Lower leg skin (tissue), 4 donors: ENCODE data around the gene ZNF22. TPM values are rescaled to one million over a fixed set of nuclear protein-coding genes. Genes with fewer than 3 reads are reported as not detected.

Source experiments
- DNase-seq, 2 donors: peaks; one replicate each; pipeline ENCODE4 v3.0.0-alpha.2; 2019; ENCODE audit warnings: low spot score in 2 of 2
- H3K4me3 ChIP-seq: fragments of 200-600 bp; sonication (generic); 2 replicates; pipeline ENCODE4 v1.5.1; 2017; ENCODE audit warnings: mild to moderate bottlenecking, low read depth; ENCODE audit not compliant: poor library complexity, severe bottlenecking
- CTCF ChIP-seq, 3 donors: fragments of 450-650 bp; IDR thresholded peaks; one replicate each; pipeline ENCODE4 v1.5.1; 2016; ENCODE audit warnings: antibody characterized with exemption in 3 of 3, mild to moderate bottlenecking in 3 of 3, moderate library complexity in 2 of 3
- POLR2A ChIP-seq, 2 donors: fragments of 450-650 bp; IDR thresholded peaks; one replicate each; pipeline ENCODE4 v1.6.1; 2016 to 2017; ENCODE audit warnings: antibody characterized with exemption in 2 of 2, mild to moderate bottlenecking in 1 of 2, moderate library complexity in 1 of 2
- WGBS, 2 donors: methylation state at CpG; one replicate each; pipeline ENCODE4 v1.1.5; 2018; 5-methylcytosine and 5-hydroxymethylcytosine counted together
- intact Hi-C: fragments of 100-400 bp; cut with DNase I; formaldehyde crosslinking; loops from one replicate; pipeline ENCODE4 v1.15.0; 2023; ENCODE audit warnings: low total_unique reads
- total RNA-seq, 4 donors: library from RNA; depleted of rRNA; stranded (reverse); fragments of >200 nt; gene quantifications; one replicate each; pipeline ENCODE4 v1.1.0, GENCODE V29; 2016

The ZNF22 gene
- total RNA-seq, 4 donors from 2014 or later, result 6.7 to 14.1 (median 9.4) TPM

GRCh38 chr10:45053569-45054100 is 52.9 kb downstream of the ZNF22 start:
- intact Hi-C loops, result no loop called here
- 69 to 82% methylated on average over 1 of the region's 1 CpG for WGBS, 2 donors
- no peak overlapping the region for H3K4me3 ChIP-seq
- TF ChIP-seq POLR2A (IDR thresholded peaks at IDR 0.05) (no peak), CTCF (IDR thresholded peaks at IDR 0.05) (no peak)
- no peak for DNase-seq

Other genes starting within 250 kb of the ZNF22 start
- gene TMEM72, start 89.6 kb upstream of the ZNF22 start, total RNA-seq, result not detected
- gene RASSF4, start 41.1 kb upstream of the ZNF22 start, total RNA-seq, result 10 to 100 TPM in 2 of 4 donors, 1 to 10 TPM in 2; 4.4 to 11.0 (median 8.9) TPM
- gene DEPP1, start 22.1 kb upstream of the ZNF22 start, total RNA-seq, result 100 to 1,000 TPM in 1 of 4 donors, 10 to 100 TPM in 3; 47.3 to 144 (median 72.7) TPM